Muscle of arm (tissue), 12 donors: ENCODE data around the gene NUP210L. TPM values are rescaled to one million over a fixed set of nuclear protein-coding genes. Genes with fewer than 3 reads are reported as not detected.
A peak's percentile ranks its signal among the peaks of the same experiment; 100 is the strongest.
"Not testable (repeated sequence)": the region's sequence is repeated elsewhere in the genome, so short reads cannot be mapped to it uniquely, and the experiment has no call there.

Experiments
- DNase-seq: peaks from one replicate; pipeline ENCODE4 v3.0.0-alpha.2; 2013
- polyA plus RNA-seq, 12 donors: library from polyadenylated mRNA; unstranded; fragments of 120-200 nt; gene quantifications; one replicate each; pipeline ENCODE4 v1.2.1, GENCODE V29; 2013; ENCODE audit not compliant: insufficient read length in 12 of 12

NUP210L gene
- polyA plus RNA-seq, 12 donors, result 0.08 to 0.12 (median 0.11) TPM; not detected in 9

- no peak for DNase-seq
Measured at GRCh38 chr1:154170547-154171222, 15.8 kb upstream of the NUP210L start.

- no peak for DNase-seq
Measured at GRCh38 chr1:154167461-154167860, 12.6 kb upstream of the NUP210L start.

DNA sequence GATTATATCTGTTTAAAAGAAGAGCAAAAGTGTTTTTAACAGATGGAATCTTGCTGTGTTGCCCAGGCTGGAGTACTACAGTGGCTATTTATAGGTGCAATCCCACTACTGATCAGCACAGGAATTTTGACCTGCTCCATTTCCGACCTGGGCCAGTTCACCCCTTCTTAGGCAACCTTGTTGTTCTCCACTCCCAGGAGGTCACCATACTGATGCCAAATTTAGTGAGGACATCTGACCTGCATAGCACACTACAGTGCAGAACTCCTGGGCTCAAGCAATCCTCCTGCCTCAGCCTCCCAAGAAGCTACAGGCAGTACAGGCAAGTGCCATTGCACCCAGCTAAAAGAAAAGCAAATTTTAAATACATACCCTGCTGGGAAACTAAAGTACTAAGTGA, 11.3 kb upstream of the NUP210L start:
- no peak for DNase-seq

DNA sequence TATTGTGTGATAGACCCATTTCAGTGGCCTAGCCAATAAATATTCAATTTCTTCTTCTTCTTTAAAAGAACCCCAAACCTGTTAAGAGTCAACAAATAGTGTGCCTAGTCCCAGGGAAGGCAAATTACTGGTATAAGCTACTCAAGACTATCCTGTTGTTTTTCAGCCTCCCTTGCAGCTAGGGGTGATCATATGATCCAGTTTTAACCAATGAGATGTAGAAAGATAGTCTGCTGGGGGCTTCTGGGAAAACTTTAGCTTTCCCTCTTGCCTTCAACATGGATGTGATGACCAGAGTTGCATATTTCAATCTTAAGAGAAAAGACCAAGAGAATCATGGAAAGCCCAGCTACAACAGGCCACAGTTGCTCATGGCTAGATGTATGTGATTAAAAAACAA, 4.7 kb upstream of the NUP210L start:
- DNase-seq, result no peak

DNA sequence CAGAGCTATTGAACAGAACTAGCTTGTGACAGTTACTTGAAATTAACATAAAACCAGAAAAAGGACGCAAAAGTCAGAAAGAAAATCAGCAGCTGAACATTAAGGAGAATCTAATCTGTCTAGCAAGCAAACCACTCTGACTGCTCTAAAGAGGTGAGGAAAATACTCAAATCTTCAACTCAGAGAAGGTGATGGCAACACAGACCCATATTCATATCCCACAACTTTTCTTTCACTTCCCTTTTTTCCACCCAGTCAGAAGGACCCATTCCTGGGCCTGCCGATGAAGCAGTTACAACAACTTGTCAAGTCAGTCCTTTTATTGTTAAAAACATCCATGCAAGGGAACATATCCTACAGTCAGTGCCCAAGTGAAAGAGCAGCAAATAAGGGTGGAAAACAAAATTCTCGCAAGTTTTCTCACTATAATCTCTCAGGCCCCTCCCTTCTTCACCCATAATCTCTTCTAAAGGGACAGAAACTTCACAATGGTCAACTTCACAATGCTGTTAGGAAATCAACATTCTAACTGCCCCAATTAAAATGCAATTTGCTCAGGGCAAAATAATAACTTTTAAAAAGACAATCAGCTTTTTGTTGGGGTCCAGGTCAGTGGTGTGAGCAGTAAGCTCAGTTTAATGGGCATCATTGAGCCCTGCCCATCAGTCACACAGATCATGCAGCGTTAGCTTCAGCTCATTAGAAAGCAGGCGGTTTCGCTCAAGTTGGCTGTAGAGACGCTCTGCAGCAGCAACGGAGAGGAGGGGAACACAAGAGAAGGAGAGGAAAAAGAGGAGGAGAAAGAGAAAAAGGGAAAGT, 3.6 kb upstream of the NUP210L start:
- no peak for DNase-seq

- DNase-seq, result no peak
Measured at GRCh38 chr1:154157520-154158306, 2.8 kb upstream of the NUP210L start.

- DNase-seq, result peak; percentile 15
Measured at GRCh38 chr1:154155251-154155650, 378 bp upstream of the NUP210L start.

DNA sequence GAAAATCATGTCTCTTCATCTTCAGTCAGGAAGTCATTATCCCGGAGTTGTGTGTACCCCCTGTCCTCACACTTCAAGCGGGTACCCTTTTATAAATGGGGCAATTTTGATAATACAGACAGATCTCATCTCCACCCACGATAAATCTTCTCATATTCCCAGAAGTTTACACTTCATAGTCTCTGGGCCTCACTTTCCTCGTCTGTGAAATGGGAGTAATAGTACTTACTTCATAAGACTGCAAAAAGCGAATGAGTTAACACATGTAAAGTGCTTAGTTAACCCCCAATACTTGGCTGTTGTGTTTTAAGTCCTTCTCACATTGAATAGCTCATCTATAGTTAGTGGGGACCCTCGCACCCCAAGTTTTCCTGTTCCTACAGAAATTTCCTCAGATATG, 820 bp downstream of the NUP210L start:
- no peak for DNase-seq

DNA sequence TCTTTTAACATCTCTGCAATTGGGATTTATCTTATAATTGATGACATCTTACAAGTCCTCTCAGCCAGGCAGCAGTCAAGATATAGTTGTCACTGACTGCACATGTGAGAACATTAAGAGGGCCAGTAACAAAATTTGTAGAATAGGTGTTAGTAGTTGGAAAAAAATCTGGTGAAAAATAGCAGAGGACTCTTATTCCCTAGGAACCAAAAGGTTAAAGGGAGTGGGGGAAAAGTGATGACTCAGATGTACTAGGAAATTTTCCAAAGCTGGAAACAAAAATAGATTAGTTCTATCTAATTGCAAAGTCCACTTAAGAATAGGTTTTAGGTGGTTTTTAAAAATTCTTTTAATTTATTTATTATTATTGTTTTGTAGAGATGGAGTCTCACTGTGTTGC, 3.6 kb downstream of the NUP210L start:
- no peak for DNase-seq

DNA sequence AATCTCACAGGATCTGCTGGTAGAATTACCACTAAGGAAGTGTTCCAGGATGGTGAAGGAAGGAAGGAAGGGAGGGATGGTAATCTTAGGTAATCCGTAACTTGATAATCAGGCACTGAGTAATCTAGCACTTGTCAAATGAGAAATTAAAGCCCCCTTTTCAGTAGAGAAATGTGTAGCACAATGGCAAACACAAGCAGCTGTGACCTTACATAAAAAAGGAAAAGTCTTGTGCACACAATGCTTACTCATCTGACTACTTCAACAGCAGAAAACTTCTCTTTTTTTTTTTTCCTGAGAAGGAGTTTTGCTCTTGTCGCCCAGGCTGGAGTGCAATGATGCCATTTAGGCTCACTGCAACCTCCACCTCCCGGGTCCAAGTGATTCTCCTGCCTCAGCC, 6.1 kb downstream of the NUP210L start:
- no peak for DNase-seq

DNA sequence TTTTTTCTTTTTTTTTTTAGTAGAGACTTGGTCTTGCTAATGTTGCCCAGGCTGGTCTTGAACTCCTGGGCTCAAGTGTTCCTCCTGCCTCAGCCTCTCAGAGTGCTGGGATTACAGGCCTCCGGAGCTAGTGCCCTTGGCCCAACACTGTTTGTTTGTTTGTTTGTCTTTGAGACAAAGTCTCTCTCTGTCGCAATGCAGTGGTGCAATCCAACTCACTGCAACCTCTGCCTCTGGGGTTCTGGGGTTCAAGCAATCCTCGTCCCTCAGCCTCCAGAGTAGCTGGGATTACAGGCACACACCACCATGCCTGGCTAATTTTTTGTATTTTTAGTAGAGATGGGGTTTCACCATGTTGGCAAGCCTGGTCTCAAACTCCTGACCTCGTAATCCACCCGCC, 7.4 kb downstream of the NUP210L start:
- DNase-seq, result not testable (repeated sequence)

- no peak for DNase-seq
Measured at GRCh38 chr1:154145986-154146385, 8.9 kb downstream of the NUP210L start.

DNA sequence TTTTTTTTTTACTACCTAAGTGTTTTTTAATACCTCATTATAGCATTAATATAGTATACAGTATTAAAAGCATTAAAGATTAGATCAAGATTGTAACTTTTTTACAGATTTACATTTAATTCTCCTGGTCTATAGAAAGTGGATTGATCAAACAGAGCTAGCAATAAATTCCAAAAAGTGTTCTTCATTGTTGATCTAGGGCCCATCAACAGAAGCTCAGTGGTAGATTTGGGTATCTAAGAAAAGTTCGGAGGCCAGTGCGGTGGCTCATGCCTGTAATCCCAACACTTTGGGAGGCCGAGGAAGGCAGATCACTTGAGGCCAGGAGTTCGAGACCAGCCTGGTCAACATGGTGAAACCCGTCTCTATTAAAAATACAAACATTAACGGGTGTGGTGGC, 12.5 kb downstream of the NUP210L start:
- no peak for DNase-seq

- DNase-seq, result no peak
Measured at GRCh38 chr1:154141240-154141639, 13.6 kb downstream of the NUP210L start.

- DNase-seq, result no peak
Measured at GRCh38 chr1:154137888-154138287, 17.0 kb downstream of the NUP210L start.

DNA sequence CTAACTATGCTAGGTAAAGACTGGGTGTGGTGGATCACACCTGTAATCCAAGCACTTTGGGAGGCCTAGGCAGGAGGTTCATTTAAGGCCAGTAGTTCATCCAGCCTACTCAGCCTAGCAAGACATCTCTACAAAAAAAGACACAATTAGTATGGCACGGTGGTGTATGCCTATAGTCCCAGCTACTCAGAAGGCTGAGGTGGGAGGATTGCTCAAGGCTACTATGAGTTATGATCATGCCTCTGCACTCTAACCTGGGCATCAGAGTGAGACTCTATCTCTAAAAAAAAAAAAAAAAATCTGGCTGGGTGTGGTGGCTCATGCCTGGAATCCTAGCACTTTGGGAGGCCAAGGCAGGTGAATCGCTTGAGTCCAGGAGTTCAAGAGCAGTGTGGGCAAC, 21.6 kb downstream of the NUP210L start:
- no peak for DNase-seq

DNA sequence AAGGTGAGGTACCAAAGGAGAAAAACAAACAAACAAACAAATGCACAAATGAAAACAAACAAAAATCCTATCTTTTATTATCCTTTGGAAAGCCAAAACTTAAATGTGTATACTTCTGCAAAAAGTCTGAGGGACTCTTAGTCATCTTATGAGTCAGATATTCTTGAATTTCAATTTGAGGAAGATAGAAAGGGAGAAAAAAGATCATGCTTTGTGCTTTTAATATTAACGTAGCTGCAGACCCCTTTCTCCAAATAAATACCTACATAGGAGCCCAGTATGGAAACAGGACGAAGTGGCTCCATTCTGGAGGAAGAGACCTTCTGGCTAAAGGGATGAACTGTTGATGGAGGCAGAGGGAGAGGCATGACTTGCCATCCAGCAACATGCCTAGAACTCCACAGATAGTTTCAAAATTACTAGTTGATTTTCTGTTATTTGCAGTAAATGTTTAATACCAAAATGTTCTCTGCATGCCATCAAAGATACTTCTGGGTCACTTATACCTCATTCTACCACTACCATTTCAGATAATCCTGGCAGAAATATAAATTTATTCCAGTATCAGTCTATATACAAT, 25.4 kb downstream of the NUP210L start:
- no peak for DNase-seq

DNA sequence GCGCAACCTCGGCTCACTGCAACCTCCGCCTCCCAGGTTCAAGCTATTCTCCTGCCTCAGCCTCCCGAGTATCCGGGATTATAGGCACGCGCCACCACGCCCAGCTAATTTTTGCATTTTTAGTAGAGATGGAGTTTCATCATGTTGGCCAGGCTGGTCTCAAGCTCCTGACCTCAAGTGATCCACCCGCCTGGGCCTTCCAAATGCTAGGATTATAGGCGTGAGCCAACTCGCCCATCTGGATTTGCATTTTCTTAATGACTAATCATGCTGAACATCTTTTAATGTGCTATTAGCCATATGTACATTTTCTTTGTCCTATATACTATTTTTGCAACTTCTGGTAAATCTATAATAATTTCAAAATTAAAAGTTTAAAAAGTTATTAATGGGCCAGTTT, 31.7 kb downstream of the NUP210L start:
- not testable (repeated sequence) for DNase-seq

DNA sequence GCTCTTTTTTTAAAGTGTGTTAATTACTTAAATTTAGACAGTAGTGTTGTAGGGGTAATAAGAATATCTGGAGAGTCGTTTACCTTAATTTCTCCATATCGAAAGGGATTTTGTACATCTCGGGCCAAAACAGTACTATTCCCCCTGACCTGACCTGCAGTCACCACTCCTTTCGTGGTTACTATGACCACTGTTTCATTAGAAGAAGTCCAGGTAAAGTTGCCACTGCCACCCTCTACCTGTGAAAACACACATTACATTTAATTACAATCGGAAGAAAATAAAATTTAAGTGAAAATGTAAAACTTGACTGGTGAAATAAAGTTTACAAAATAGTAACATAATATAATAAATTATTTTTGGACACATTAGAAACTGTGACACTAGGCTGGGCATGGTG, 37.2 kb downstream of the NUP210L start:
- DNase-seq, result no peak

DNA sequence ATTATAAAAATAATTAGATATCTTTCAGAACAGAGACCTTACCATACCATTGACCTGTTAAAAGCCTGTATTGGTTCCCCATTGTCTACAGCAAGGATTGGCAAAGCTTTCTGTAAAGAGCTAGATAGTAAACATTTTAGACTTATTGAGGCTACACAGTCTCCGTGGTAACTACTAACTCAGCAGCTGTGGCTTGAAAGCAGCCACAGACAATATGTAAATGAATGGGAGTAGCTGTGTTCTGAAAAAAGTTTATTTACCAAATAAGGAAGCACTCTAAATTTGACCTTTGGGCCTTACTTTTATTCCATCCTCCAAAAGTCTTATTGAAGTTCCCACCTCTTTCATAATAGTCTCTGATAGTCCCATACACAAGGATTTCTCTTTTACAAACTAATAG, 39.7 kb downstream of the NUP210L start:
- no peak for DNase-seq

DNA sequence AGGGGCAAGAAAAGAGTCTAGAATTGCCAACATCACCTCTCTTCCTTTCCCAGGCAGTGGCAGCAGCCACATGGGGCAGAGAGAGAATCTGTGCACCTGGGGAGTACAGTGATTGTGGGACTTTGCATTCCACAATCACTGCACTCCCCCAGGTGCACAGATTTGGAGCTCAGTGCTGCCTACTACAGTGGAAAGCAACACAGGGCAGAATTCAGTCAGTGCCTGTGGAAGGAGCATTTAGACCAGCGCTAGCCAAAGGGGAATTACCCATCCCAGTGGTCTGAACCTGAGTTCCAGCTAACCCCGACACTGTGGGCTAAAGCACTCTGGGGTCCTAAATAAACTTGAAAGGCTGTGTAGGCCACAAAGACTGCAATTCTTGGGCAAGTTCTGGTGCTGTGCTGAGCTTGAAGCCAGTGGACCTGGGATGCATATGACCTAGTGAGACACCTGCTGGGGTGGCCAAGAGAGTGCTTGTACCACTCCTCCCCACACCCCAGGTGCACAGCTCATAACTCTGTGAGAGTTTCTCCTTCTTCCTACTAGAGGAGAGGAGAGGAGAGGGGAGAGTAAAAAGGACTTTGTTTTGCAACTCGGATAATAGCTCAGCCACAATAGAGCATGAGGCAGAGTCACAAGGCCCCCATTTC, 50.3 kb downstream of the NUP210L start:
- DNase-seq, result no peak

- DNase-seq, result not testable (repeated sequence)
Measured at GRCh38 chr1:154100141-154100540, 54.7 kb downstream of the NUP210L start.
